ENCODE data around the gene PKNOX2.

The PKNOX2 gene

DNA sequence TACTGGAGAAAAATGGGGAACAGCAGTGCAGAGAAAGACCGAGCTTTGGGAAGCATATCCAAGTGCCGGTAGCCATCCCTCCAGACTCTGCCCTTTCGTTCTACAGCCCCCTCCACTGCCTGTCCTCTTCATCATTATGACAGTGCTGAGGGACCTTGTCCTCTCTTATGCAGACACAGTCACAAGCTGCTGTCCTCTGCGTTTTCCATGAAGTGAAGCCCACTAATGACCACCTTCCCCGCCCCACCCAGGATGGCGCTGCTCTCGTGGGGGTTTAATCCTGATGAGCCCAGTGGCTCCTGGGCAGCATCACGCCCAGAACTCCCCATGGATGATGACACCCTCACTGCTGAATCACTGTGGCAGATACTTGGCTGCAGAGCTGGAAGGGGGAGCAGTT lies 157.7 kb downstream of the PKNOX2 start:
- no peak overlapping the region for H3K4me3 ChIP-seq (ENCODE audit: low read depth, low read length)
- TF ChIP-seq, protein P1, sequence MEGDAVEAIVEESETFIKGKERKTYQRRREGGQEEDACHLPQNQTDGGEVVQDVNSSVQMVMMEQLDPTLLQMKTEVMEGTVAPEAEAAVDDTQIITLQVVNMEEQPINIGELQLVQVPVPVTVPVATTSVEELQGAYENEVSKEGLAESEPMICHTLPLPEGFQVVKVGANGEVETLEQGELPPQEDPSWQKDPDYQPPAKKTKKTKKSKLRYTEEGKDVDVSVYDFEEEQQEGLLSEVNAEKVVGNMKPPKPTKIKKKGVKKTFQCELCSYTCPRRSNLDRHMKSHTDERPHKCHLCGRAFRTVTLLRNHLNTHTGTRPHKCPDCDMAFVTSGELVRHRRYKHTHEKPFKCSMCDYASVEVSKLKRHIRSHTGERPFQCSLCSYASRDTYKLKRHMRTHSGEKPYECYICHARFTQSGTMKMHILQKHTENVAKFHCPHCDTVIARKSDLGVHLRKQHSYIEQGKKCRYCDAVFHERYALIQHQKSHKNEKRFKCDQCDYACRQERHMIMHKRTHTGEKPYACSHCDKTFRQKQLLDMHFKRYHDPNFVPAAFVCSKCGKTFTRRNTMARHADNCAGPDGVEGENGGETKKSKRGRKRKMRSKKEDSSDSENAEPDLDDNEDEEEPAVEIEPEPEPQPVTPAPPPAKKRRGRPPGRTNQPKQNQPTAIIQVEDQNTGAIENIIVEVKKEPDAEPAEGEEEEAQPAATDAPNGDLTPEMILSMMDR (IDR thresholded peaks at IDR 0.05; ENCODE audit: borderline replicate concordance, insufficient read depth, low read depth, low read length) = no peak

DNA sequence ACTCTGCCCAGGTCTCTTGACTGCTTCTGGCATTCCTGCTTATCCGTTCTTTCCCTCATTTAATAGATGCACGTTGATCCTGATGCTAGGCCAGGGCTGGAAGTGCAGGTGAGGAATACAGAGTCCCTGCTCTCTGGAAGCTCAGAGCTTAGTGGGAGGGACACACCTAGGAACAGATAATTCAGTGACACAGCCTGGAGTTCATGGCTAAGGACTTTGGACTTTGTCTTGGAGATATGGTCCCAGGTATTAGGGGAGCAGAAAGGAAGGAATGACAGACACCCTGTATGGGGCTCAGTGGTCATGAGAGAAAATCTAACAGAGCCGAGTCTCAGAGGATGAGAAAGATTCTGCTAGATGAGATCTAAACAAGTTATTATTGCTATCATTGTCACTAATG lies 160.6 kb downstream of the PKNOX2 start:
- H3K4me3 ChIP-seq (ENCODE audit: low read depth, low read length) = no peak overlapping the region
- TF ChIP-seq, protein P1 (IDR thresholded peaks at IDR 0.05; ENCODE audit: borderline replicate concordance, insufficient read depth, low read depth, low read length) = no peak

- no peak overlapping the region for H3K4me3 ChIP-seq (ENCODE audit: low read depth, low read length)
- TF ChIP-seq, protein P1 (IDR thresholded peaks at IDR 0.05; ENCODE audit: borderline replicate concordance, insufficient read depth, low read depth, low read length) = no peak
Measured at GRCh38 chr11:125326126-125326525, 161.6 kb downstream of the PKNOX2 start.

DNA sequence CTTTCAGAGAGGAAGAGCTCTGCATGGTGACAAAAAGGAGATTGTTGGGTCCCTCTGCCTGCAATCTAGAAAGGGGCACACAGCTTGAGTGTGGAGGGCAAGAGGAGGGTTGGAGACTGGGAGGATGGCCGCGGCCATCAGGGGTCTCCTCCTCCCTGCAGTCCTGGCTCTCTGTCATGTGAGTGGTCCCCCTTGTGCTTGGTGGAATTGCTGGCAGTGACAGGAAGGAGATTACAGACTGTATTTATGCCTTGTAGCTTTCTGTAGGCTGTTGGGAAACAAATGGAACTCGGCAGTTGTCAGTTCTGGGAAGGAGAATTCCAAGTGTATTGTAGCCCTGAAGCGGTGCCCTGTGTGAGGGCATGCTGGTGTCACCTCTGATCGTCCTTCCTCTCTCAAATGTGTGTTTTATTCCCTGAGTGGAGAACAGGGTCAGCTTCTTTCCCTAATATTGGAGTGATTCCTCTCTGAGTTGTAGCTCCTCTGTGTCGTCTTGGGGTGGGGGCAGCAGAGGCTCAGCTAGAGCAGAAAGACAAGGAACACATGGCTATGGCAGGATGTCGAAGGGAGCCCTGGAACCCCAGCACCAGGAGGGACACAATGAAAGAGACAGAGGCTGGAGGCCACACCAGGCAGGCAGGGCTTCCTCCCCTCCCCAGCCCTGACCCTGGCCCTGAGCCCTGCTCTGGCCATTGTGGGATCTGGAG lies 163.1 kb downstream of the PKNOX2 start:
- no peak overlapping the region for H3K4me3 ChIP-seq (ENCODE audit: low read depth, low read length)
- TF ChIP-seq, protein P1 (IDR thresholded peaks at IDR 0.05; ENCODE audit: borderline replicate concordance, insufficient read depth, low read depth, low read length) = no peak

DNA sequence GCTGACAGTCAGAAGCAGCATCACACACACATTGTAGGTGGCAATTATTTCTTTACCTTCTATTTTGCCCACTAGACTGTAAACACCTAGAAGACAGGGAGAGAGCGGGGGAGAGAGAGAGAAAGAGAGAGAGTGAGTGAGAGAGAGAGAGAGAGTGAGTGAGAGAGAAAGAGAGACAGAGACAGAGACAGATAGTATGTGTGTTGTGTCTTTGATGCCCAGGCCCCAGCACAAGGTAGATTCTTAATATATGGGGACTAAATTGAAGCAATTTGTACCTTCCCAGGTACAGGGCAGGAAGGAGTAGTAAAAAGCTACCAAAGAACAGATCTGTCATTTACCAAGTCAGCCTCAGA lies 163.7 kb downstream of the PKNOX2 start:
- TF ChIP-seq, protein P1 (IDR thresholded peaks at IDR 0.05; ENCODE audit: borderline replicate concordance, insufficient read depth, low read depth, low read length) = no peak
- no peak overlapping the region for H3K4me3 ChIP-seq (ENCODE audit: low read depth, low read length)

DNA sequence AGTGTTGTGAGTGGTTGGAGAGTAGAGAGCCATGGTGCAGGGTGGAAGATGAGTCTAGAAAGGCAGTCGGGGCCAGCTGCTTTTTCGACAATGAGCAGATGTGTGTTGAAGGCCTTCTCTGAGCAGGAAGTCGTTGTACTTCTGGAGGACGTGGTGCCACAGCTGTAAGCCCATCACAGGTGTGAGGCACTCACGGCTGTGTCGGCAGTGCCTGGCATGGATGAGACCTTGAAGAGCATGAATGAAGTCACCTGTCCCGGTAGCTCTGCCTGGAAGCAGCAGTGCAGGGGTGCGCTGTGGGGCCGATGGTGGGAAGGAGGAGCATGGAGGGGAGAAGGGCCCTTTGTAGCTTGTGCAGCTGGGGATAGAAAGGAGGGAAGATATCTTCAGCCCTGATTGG lies 165.2 kb downstream of the PKNOX2 start:
- H3K4me3 ChIP-seq (ENCODE audit: low read depth, low read length) = no peak overlapping the region
- TF ChIP-seq, protein P1 (IDR thresholded peaks at IDR 0.05; ENCODE audit: borderline replicate concordance, insufficient read depth, low read depth, low read length) = no peak

All from GM12875 (cell line).